HG03060 (cell line): Measurements from ENCODE around the gene SETBP1.

Experiments
- ATAC-seq: cut with Tn5 transposase; IDR thresholded peaks from one replicate; pipeline ENCODE4 v1.9.1; 2021; ENCODE audit warnings: low read depth, moderate number of reproducible peaks; ENCODE audit not compliant: unreplicated experiment

The SETBP1 gene

DNA sequence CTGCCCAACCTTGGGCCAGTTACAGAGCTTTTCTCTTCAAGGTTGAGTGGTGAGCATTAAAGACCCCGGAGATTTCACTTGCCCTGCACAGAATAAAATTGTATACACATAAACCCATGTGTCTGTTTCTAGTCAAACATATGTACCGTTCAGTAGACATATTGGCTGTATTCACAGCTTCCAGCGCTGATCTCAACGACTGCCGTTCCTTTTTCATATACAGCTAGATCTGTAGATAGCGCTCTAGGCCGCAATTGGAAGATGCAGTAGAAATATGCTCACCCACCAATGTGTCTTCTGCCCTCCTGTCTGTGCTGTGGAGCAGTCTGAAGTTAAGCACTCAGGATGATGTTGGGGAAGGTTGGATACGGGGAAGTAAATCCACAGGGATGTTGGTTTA is 317.7 kb downstream of the SETBP1 start:
- no peak for ATAC-seq

DNA sequence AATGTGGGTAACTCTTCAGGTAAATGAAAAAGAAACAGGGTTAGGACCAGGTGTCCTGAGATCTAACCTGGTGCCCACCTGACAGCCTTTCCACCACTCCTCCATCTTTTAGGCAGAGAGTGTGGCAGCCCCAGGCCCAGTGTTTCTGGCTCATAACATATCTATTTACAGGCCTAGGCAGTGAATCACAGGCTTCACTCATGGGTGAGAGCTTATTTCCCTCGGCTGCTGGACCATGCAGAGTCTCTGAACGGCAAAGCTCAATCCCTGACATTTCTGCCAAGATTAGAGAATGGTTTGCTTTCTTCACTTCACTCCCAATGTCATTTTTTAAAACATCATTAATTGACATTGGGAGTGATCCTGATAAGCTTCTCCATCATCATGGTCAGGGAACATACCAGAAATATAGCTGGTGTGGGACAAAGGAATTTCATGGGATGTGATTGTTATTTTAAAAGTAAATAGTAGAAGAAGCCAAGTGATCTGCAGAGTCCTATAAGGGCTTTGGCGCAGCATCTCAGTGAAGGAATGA is 323.9 kb downstream of the SETBP1 start:
- no peak for ATAC-seq

DNA sequence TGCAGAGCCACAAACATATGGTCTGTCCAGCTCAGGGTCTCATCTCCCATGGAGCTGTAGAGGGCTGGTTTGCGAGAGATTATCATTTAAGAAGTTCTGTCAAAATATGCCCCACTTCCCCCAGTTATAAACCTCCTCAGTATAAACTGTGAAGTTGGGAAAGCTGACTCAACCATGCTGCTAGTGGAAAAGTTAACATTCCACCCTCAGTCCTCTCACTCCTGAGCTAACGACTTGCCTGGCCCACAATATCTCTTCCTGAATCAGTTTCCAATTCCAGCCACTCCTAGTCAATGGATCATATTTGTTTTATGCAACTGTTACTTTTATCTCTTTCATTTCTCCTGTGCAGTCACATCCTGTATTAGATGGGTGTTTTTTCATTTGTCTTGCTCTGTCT is 326.2 kb downstream of the SETBP1 start:
- no peak for ATAC-seq

DNA sequence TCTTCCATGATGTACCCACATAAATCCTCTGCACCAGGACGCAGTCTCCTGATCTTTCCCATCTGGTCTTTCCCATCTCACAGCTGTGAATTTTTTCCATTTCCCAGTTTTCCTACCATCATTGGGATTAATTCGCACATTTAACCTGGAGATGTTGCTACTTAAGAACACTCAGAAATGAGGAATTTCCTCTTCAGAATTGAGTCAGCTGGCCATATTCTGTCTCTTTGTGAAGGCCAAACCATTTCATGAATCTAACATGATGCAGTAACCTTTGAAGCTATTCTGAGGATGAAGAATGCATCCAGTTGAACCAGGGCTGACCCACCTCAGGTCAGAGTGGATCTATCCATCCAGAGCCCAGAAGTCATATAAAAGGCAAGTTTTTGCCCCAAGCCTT is 326.8 kb downstream of the SETBP1 start:
- no peak for ATAC-seq

DNA sequence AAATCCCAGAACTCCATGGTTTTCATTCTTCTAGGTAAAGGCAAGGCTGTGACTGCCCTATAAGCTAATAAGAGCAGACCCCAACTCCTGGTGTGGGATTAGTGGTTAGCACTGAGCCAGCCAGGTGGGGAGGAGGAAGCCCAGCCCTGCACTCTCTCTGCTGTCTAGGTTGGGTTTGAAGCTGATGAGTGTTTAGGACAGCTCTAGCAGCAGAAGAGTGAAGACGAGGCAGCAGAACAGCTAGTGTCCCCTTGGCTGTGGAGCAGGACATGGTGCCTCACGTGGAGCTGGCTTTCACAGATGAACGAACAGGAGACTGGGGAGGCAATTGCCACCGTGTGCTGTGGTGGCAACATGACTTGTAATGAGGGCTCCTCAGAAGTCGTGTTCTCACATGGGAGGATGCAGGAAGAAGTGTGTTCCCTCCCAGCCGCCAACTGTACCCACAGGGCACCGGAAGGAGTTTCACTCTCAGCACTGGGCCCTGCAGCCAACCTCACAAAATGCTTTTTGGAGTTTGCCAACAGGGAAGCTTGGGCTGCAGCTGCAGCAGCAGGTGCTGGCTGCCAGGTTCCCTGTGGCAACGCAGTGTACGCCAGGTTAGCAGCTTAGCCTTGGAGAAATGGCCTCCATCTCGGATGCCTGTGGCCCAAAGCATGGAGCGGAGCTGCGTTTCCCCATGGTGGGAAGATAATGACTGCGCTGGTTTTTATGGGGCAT is 328.2 kb downstream of the SETBP1 start:
- ATAC-seq = no peak

DNA sequence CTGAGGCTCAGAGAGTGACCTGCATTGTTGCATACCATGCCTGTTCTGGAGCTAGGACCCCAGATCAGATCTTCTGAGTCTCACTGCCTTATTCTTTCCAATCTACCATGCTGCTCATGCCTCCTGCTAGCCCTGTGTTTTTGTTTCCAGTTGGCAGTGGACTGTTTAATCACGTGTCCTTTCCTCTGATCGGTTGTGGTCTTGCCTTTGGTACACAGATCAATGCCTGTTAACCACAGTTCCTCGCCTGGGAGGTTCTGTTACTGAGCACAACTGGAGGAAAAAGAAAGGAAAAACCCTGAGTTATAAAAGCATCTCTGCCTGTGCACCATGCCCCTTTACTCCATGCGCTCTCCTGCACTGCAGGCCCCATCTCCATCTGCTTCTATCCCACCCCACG is 329.1 kb downstream of the SETBP1 start:
- no peak for ATAC-seq

DNA sequence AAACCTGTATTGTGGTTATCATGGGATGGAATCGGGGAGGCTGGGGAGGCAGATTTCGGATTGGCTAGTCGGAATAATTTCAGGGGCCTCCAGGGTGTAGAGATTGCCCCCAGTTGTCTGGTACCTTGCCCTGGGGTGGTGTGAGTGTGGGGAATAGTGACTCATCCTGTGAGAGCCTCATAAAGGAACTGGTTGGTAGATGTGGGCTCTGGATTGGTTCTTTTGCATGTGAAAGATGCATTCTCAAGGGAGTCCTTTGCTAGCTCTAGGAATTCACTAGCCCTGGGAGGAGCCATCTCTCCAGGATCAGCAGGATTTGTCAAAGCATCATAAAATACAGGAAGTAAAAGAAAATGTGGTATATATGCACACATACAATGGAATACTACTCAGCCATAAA is 331.6 kb downstream of the SETBP1 start:
- no peak for ATAC-seq

DNA sequence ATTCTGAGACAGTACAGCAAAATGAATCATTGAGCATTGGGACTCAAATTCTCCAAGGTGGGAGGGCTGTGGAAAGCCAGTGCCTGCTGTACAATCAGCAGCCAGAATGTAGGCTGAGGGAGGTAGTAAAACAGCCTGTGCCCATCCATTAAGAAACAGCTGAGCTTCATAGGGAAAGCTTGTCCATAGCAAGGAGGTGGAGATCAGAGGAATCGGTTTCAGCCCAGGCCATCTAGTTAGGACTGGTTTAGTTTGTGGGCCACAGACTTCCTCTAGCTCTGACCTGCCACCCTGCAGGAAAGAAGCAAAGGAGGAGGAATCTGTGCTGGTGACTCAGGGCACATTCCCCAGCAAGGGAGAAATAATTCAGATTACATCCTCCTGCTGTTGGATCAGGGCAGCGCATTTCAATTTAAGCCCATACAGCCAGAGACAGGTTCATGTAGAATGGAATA is 333.4 kb downstream of the SETBP1 start:
- ATAC-seq = no peak

DNA sequence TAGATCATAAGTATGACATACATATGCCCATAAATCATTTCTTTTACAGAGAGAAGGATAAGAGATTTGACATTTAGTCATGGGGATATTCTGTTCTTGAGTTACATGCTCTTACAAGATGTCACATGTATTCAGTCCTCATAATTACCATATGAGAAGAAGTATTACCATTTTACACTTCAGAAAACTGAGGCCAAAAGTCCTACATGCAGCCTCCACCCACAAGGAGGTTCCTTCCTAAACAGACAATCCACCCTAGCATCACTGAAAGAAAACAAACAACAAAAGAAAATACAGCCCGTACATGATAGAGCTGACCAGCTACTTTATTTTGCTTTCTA is 335.1 kb downstream of the SETBP1 start:
- ATAC-seq = no peak

DNA sequence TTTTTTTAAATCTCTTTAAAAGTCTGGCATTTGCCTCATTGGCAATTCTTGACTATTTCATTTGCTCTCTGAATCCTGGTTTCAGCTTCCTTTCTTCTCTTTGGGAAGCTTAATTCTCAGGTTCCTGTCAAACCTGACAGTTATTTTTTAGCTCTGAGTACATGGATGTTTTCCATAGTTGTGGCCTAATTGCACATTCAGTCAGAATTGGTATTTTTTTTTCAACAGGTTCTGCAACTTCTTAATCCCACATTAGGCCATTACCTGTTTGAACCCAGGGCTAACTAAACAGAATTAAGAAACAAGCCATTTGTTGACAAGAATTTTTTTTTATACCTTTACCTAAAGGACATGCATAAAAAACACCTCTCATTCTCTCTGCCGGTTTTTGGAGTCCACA is 338.8 kb downstream of the SETBP1 start:
- ATAC-seq = no peak

DNA sequence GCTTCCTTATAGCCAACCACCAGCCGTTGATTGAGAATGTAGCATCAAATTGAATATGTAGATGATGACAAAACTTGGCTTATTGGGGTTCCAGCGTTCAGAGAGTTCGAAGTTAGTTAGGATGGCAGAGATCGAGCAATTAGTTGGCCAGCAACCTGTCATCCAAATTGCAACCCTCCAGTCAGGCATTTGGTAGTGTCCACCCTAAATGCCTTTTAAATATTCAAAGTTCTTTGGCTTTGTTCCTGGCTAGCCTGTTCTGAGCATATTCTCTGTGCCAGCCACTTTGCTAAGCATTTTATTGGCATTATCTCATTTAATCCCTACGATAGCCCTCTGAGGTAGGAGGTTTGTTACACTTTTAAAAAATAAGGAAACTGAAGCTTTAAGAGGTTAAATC is 342.8 kb downstream of the SETBP1 start:
- ATAC-seq = no peak

DNA sequence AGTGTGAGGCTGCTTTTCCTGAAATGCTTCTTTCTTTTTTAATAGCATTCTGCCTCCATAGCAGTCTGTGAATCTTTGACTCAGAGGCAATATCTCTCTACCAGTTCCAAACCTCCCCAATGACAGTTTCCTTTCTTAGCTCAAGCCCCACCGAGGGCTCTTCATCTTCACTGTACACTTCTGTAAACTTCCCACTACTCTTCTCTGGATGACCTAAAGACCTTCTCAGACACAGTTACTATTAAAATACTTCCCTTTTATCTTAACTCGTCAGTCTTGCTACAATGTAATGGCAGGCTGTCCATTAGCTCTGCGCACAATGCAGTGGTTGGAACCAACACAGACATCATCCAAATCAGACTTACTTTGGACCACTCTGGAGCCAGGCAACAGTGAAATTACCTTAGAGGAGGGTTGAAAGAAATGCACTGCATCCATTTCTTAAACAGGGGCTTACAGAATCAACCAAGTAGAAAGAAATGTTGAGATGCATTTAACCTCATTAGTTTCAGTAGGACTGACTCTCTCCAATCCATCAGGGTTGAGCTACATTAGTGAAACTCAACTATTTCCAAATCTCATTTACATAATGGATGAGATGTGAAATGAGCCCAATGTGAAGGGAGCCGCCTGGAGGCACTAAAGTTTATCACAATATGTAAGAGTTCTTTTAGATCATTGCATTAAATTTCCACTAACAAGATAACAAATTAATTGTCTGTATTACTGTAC is 343.8 kb downstream of the SETBP1 start:
- no peak for ATAC-seq

DNA sequence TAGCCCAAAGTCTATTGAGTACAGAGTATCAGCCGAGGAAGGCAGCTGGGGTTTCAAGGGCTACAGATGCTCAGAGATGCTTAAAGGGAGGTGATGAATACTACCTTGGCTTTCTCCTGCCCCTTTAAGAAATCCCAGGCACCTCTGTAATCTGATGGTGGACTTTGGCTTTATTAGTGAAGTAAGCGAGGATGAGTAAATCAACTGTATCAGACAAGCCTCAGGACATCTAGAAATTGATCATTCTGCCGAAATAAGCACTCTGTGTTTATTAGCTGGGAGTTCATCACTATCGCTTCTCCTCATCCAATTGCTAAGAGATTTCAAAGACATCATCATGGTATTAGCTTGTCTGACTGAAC is 344.4 kb downstream of the SETBP1 start:
- no peak for ATAC-seq

DNA sequence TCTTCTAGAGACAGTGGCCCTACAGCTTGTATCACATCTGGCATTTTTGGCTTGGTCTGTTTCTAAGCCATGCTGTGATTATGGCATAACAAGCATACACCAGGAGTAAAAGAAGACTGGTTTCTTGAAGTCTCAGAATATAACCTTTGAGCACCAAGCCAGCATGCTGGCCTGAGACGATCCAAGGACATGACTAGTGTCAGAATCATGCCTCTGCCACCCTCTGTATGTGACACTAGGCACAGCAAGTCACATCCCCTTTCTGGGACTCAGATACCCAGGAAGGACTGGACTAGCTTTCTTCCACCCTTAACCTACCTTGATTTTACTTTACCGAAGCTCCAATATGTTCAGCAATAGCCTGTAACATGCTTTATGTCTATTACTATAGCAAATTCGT is 345.5 kb downstream of the SETBP1 start:
- no peak for ATAC-seq

DNA sequence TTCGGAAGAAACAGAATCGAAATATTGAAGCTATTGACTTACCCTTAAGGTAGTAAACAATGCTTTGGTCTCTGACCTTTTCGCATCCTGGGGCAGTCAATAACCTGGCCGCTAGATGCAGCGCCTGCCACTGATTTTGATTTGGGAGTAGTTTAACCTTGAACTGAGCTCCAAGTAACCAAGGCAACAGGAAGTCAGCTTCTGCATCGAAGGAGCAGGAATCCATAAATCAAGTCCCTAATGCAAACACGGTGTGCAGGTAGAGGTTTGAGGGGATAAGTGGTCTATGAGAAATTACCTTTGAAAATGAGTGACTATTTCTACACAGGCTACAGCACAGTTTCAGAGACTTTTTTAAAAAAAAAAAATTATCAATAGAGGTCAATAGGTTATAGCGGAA is 353.5 kb downstream of the SETBP1 start:
- ATAC-seq = no peak

DNA sequence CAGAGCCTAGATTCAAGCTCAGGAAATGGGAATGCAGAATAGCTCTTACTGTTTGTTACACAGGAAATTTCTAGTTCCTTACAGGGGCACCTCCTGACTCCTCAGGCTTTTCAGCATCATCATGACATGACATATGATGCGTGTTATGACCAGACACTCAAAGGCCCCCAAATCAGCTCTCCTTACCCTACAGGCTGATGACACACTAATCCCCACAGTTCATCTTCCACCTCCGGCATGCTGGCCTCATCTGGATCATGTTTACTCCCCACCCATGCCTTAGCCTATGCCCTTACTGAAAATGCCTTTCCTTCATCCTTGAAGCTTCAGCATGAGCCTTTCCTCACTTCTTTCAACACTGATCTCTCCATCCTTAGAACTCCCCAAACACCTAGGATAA is 356.9 kb downstream of the SETBP1 start:
- no peak for ATAC-seq

DNA sequence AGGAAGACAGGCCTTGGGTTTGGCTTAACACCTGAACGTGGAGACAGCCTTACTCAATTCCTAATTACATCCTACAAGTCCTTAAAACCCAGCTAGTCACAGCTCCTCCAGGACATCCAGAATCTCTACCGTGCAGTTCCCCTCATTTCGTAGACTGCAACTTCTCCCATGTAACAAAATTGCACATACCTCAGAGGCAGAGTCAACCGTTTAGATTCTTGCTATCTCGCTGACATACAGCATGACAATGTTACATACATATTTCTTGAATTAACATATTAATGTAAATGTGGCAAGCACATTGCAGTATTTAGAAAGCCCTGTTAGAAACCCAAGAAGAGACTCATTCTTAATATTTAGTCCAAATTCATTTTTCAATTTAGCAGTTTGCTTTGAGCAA is 358.7 kb downstream of the SETBP1 start:
- no peak for ATAC-seq

DNA sequence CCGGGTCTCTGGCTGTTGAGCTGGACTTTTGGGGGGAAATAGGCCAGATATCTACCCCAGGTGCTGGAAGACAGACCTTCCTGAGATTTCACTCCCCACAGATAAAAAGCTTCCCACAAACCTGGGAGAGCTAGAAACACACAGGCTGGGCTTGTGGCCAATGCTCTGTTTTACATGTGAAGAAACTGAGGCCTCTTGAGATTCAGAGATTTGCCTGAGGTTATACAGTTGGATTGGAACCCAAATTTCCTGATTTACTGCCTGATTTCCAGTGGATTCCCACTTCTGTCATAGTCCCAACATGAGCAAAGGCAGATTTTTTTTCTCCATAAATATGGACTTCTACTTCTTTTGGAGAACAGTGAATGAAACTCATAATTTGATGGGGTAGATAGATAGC is 360.2 kb downstream of the SETBP1 start:
- no peak for ATAC-seq

DNA sequence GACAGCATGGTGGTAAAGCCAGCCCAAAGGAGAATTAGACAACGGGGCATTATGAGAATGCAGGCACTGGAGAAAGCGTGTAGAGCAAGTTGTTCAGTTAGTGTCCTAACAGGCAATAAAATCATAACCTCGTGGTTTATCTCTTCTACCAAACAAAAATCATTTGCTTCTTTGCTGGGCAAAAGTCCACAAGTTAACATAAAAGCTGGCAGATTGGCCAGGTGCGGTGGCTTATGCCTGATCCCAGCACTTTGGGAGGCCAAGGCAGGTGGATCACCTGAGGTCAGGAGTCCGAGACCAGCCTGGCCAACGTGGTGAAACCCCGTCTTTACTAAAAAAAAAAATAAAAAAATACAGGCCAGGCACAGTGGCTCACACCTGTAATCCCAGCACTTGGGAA is 364.1 kb downstream of the SETBP1 start:
- ATAC-seq = no peak

DNA sequence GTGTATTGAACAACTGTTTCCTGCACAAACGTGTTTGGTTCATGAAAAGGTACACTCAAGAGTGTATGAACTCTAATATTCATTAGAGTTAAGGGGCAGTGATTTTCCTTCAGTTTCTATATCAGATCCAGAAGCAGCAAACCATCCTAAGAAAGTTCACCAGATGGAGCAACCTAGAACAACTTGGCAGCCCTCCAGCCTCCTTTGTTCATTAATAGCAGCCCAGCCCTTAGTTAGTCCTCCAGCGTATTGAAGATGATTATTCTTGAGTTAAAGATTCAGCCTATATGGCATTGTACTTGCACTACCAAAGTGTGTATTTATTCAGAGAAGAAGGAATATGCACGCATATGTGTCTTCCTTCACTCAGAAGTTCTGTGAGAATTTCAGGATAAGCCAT is 365.5 kb downstream of the SETBP1 start:
- ATAC-seq = no peak

DNA sequence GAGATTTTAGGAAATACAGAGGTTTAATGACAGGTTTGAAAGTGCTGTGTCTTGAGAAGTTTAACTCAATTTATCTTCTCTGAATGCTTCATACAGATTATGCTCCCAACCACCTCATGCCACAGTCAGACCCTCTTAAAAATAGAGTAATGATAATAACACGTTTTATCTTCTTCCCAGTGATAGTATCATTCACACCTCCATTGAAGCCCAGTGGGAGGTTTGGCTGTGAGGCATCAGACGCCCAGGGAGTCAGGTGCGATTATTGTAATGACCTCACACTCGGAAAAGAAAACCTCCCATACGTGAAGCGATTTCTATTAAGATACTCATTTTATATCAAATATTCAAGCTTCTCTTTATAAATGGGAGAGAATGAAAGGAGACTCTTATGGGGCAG is 366.3 kb downstream of the SETBP1 start:
- no peak for ATAC-seq
